SK-N-SH treated with all-trans-retinoic acid at 6 μM for 48 hours (cell line): ENCODE results near the gene MOG.

Source experiments
- ATAC-seq: fragments of 200-7000 bp; cut with Tn5 transposase; 3 replicates; pipeline ENCODE4 v1.9.1; 2020; ENCODE audit warnings: mild to moderate bottlenecking, moderate library complexity
- ARNTL ChIP-seq: fragments of 450-650 bp; formaldehyde crosslinking; IDR thresholded peaks from 2 replicates; pipeline ENCODE4 v1.5.0; 2020; ENCODE audit warnings: low read depth, mild to moderate bottlenecking, moderate library complexity, borderline replicate concordance
- BACH2 ChIP-seq: fragments of 250-450 bp; sonication (Bioruptor Pico); IDR thresholded peaks from 2 replicates; pipeline ENCODE4 v1.9.0; 2021; ENCODE audit warnings: mild to moderate bottlenecking, borderline replicate concordance
- CSDC2 ChIP-seq: fragments of 250-450 bp; sonication (Bioruptor Pico); IDR thresholded peaks from 2 replicates; pipeline ENCODE4 v1.5.0; 2020; ENCODE audit warnings: mild to moderate bottlenecking, moderate library complexity
- CSRNP3 ChIP-seq: fragments of 250-450 bp; sonication (Bioruptor Pico); IDR thresholded peaks from 2 replicates; pipeline ENCODE4 v1.5.1; 2021; ENCODE audit warnings: mild to moderate bottlenecking, moderate library complexity
- ESRRG ChIP-seq: fragments of 250-450 bp; sonication (Bioruptor Pico); IDR thresholded peaks from 2 replicates; pipeline ENCODE4 v1.6.1; 2021; ENCODE audit warnings: mild to moderate bottlenecking
- GLIS3 ChIP-seq: fragments of 250-450 bp; sonication (Bioruptor Pico); IDR thresholded peaks from 2 replicates; pipeline ENCODE4 v1.5.0; 2020; ENCODE audit warnings: mild to moderate bottlenecking, moderate library complexity
- ISL1 ChIP-seq: fragments of 250-450 bp; sonication (Bioruptor Pico); IDR thresholded peaks from 2 replicates; pipeline ENCODE4 v2.1.2; 2022; ENCODE audit warnings: mild to moderate bottlenecking, moderate library complexity
- PATZ1 ChIP-seq: fragments of 250-450 bp; sonication (Bioruptor Pico); IDR thresholded peaks from 2 replicates; pipeline ENCODE4 v1.8.0; 2020; ENCODE audit warnings: mild to moderate bottlenecking, moderate library complexity, borderline replicate concordance
- POU6F1 ChIP-seq: fragments of 250-450 bp; sonication (Bioruptor Pico); IDR thresholded peaks from 2 replicates; pipeline ENCODE4 v1.8.0; 2021; ENCODE audit warnings: low read depth, mild to moderate bottlenecking, moderate library complexity, borderline replicate concordance
- PPARA ChIP-seq: fragments of 250-450 bp; sonication (Bioruptor Pico); IDR thresholded peaks from 2 replicates; pipeline ENCODE4 v1.5.0; 2020; ENCODE audit warnings: mild to moderate bottlenecking, borderline replicate concordance
- RARB ChIP-seq: fragments of 250-450 bp; sonication (Bioruptor Pico); IDR thresholded peaks from 2 replicates; pipeline ENCODE4 v1.8.0; 2021; ENCODE audit warnings: mild to moderate bottlenecking, moderate library complexity
- SNAI2 ChIP-seq: fragments of 250-450 bp; sonication (Bioruptor Pico); IDR thresholded peaks from 2 replicates; pipeline ENCODE4 v1.5.0; 2020; ENCODE audit warnings: mild to moderate bottlenecking, moderate library complexity
- TCF4 ChIP-seq: fragments of 250-450 bp; sonication (Bioruptor Pico); IDR thresholded peaks from 2 replicates; pipeline ENCODE4 v1.8.0; 2021; ENCODE audit warnings: mild to moderate bottlenecking, moderate library complexity, borderline replicate concordance
- TOX ChIP-seq: fragments of 250-450 bp; sonication (Bioruptor Pico); IDR thresholded peaks from 2 replicates; pipeline ENCODE4 v1.8.0; 2021; ENCODE audit warnings: mild to moderate bottlenecking, moderate library complexity, borderline replicate concordance
- TSHZ2 ChIP-seq: fragments of 250-450 bp; sonication (Bioruptor Pico); IDR thresholded peaks from 2 replicates; pipeline ENCODE4 v1.5.0; 2020; ENCODE audit warnings: mild to moderate bottlenecking, moderate library complexity
- ZC3H10 ChIP-seq: fragments of 250-450 bp; sonication (Bioruptor Pico); IDR thresholded peaks from 2 replicates; pipeline ENCODE4 v1.5.1; 2021; ENCODE audit warnings: mild to moderate bottlenecking, moderate library complexity
- ZFP3 ChIP-seq: fragments of 250-450 bp; sonication (Bioruptor Pico); IDR thresholded peaks from 2 replicates; pipeline ENCODE4 v1.5.0; 2020; ENCODE audit warnings: mild to moderate bottlenecking, moderate library complexity
- ZFP30 ChIP-seq: fragments of 450-650 bp; formaldehyde crosslinking; IDR thresholded peaks from 2 replicates; pipeline ENCODE4 v1.5.0; 2022; ENCODE audit warnings: mild to moderate bottlenecking, moderate library complexity
- ZNF565 ChIP-seq: fragments of 450-650 bp; formaldehyde crosslinking; conservative IDR thresholded peaks from 2 replicates; pipeline ENCODE4 v1.5.0; 2020; ENCODE audit warnings: low read depth, mild to moderate bottlenecking, moderate library complexity
- ZNF70 ChIP-seq: fragments of 450-650 bp; formaldehyde crosslinking; IDR thresholded peaks from 2 replicates; pipeline ENCODE4 v1.5.0; 2020; ENCODE audit warnings: mild to moderate bottlenecking, moderate library complexity
- ZNF8 ChIP-seq: fragments of 450-650 bp; formaldehyde crosslinking; IDR thresholded peaks from 2 replicates; pipeline ENCODE4 v1.5.0; 2020; ENCODE audit warnings: mild to moderate bottlenecking, moderate library complexity

The MOG gene

GRCh38 chr6:29705389-29706231 is 48.7 kb downstream of the MOG start (continued):
- no peak for TF ChIP-seq TSHZ2 (CRISPR knock-in tag)

GRCh38 chr6:29708432-29709179 is 51.7 kb downstream of the MOG start:
- ATAC-seq = no peak
- TF ChIP-seq CSDC2 (CRISPR knock-in tag) (no peak), TOX (CRISPR knock-in tag) (no peak), ESRRG (no peak), ARNTL (CRISPR knock-in tag) (no peak), ZNF70 (CRISPR knock-in tag) (no peak), ZFP3 (CRISPR knock-in tag) (no peak), ZNF8 (CRISPR knock-in tag) (no peak), ZFP30 (CRISPR knock-in tag) (no peak), ISL1 (CRISPR knock-in tag) (no peak), GLIS3 (CRISPR knock-in tag) (no peak), CSRNP3 (CRISPR knock-in tag) (no peak), ZNF565 (CRISPR knock-in tag) (no peak), TCF4 (CRISPR knock-in tag) (no peak), PATZ1 (CRISPR knock-in tag) (no peak), POU6F1 (no peak), BACH2 (CRISPR knock-in tag) (no peak), RARB (CRISPR knock-in tag) (no peak)

GRCh38 chr6:29709188-29709587 is 52.3 kb downstream of the MOG start:
- no peak for ATAC-seq

More at GRCh38 chr6:29709188-29709587, 52.3 kb downstream of the MOG start:
- TF ChIP-seq TCF4 (CRISPR knock-in tag) (no peak), POU6F1 (no peak), ZNF565 (CRISPR knock-in tag) (no peak), ZFP30 (CRISPR knock-in tag) (no peak), ZFP3 (CRISPR knock-in tag) (no peak), PPARA (CRISPR knock-in tag) (no peak), ZNF70 (CRISPR knock-in tag) (no peak), RARB (CRISPR knock-in tag) (no peak), ZNF8 (CRISPR knock-in tag) (no peak), TOX (CRISPR knock-in tag) (no peak), SNAI2 (CRISPR knock-in tag) (no peak), ZC3H10 (CRISPR knock-in tag) (no peak)
